Measurements from ENCODE around the gene SLC25A1. TPM values are rescaled to one million over a fixed set of nuclear protein-coding genes. Genes with fewer than 3 reads are reported as not detected.

The SLC25A1 gene
- total RNA-seq, 1 donor from 2014 or later = 97.9 TPM

DNA sequence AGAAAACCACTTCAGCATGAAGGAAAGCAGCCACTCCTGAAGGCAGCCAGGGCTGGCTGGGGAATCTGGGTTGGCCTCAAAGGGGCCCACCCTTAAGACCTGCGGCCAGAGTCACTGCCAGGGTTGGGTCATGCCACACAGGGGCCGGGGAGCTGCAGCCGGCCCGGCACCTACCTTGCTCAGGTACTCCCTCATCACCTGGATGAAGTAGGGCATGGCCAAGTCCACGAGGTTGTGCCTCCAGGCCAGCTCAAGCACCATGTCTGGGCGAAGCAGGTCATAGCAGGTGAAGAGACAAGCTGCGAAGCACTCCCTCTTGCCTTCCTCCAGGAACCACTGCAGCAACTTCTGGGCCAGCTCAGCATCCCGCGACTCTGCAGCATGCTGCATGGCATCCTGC lies 4.7 kb upstream of the SLC25A1 start:
- FAIRE-seq (no peak), DNase-seq (ENCODE audit: low read depth) (no peak)
- no peaks in the 10 kb centered on the region for H3K27me3 ChIP-seq (ENCODE audit: insufficient read depth, low read length)
- H3K9ac ChIP-seq (ENCODE audit: low read length) = no peak overlapping the region
- TF ChIP-seq, protein P1, sequence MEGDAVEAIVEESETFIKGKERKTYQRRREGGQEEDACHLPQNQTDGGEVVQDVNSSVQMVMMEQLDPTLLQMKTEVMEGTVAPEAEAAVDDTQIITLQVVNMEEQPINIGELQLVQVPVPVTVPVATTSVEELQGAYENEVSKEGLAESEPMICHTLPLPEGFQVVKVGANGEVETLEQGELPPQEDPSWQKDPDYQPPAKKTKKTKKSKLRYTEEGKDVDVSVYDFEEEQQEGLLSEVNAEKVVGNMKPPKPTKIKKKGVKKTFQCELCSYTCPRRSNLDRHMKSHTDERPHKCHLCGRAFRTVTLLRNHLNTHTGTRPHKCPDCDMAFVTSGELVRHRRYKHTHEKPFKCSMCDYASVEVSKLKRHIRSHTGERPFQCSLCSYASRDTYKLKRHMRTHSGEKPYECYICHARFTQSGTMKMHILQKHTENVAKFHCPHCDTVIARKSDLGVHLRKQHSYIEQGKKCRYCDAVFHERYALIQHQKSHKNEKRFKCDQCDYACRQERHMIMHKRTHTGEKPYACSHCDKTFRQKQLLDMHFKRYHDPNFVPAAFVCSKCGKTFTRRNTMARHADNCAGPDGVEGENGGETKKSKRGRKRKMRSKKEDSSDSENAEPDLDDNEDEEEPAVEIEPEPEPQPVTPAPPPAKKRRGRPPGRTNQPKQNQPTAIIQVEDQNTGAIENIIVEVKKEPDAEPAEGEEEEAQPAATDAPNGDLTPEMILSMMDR (IDR thresholded peaks at IDR 0.05; ENCODE audit: insufficient read depth, low read depth, low read length) = no peak
- TF ChIP-seq EZH2 (IDR thresholded peaks at IDR 0.05; ENCODE audit: insufficient read depth, low read length) = no peak
- H3K36me3 ChIP-seq (ENCODE audit: insufficient read depth, low read length) = no peaks in the 10 kb centered on the region
- H3K27ac ChIP-seq (ENCODE audit: low read depth, low read length) = no peak overlapping the region
- Mint-ChIP-seq H3K27me3 (ENCODE audit: low read depth, unreplicated experiment) (no peaks in the 10 kb centered on the region), H3K36me3 (ENCODE audit: low read depth, unreplicated experiment) (peaks cover 25% of the 10 kb centered on the region), H3K4me3 (ENCODE audit: unreplicated experiment) (no peak overlapping the region), H3K9me3 (ENCODE audit: unreplicated experiment) (no peaks in the 10 kb centered on the region), H3K27ac (ENCODE audit: unreplicated experiment) (no peak overlapping the region), H3K4me1 (ENCODE audit: low read depth, unreplicated experiment) (peaks cover 10% of the 10 kb centered on the region)
- no peaks in the 10 kb centered on the region for H4K20me1 ChIP-seq (ENCODE audit: insufficient read depth, low read length)
- H3K79me2 ChIP-seq (ENCODE audit: insufficient read depth, low read length) = peaks cover under 1% of the 10 kb centered on the region
- H3K4me2 ChIP-seq (ENCODE audit: low read length) = no peak overlapping the region
- H3K9me3 ChIP-seq (ENCODE audit: insufficient read depth, low read depth, low read length) = no peaks in the 10 kb centered on the region
- H2AFZ ChIP-seq (ENCODE audit: low read depth, low read length) = no peak overlapping the region
- H3K4me1 ChIP-seq (ENCODE audit: insufficient read depth, low read length) = peaks cover 11% of the 10 kb centered on the region
- H3K4me3 ChIP-seq (ENCODE audit: insufficient read depth, low read depth, low read length) = no peak overlapping the region

DNA sequence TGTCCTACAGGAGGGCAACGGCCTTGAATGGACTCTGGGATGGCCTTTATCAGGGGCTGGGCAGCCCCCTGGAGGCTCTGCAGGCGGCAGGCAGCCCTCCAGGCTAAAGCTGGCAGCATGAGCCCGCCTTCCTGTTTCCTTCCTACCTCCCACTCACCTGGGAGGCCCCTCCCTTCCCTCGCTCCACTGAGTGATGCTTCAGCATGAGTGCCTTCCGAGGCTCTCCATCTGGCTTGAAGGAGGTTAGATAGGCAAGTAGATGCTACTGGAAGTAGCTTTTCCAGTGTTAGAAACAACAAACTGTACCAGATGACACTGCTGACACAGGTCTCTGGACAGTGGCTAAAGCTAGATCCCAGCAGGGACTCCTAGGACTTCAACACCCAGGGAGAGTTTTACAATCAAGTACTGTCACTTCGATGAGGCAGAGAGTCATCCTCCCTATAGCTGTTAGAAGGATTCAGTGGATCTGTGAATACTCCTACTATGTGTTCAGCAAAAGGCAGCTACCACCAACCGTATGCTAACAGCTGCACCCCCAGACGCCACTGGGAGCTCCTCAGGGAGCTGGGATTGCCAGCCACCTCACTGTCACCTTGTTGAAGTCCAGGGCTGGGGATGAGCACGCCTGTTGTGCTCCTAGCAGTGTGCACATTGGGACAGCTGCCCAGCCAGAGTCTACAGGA lies 4.1 kb upstream of the SLC25A1 start:
- Histone ChIP-seq H3K9ac (ENCODE audit: low read length) (no peak overlapping the region), H2AFZ (ENCODE audit: low read depth, low read length) (no peak overlapping the region), H4K20me1 (ENCODE audit: insufficient read depth, low read length) (peaks cover under 1% of the 10 kb centered on the region), H3K9me3 (ENCODE audit: insufficient read depth, low read depth, low read length) (no peaks in the 10 kb centered on the region), H3K27me3 (ENCODE audit: insufficient read depth, low read length) (no peaks in the 10 kb centered on the region), H3K4me2 (ENCODE audit: low read length) (no peak overlapping the region), H3K4me3 (ENCODE audit: insufficient read depth, low read depth, low read length) (no peak overlapping the region), H3K4me1 (ENCODE audit: insufficient read depth, low read length) (peaks cover 11% of the 10 kb centered on the region), H3K27ac (ENCODE audit: low read depth, low read length) (no peak overlapping the region), H3K79me2 (ENCODE audit: insufficient read depth, low read length) (peaks cover 6% of the 10 kb centered on the region), H3K36me3 (ENCODE audit: insufficient read depth, low read length) (no peaks in the 10 kb centered on the region)
- Mint-ChIP-seq H3K4me1 (ENCODE audit: low read depth, unreplicated experiment) (peaks cover 10% of the 10 kb centered on the region), H3K27me3 (ENCODE audit: low read depth, unreplicated experiment) (no peaks in the 10 kb centered on the region), H3K4me3 (ENCODE audit: unreplicated experiment) (no peak overlapping the region), H3K36me3 (ENCODE audit: low read depth, unreplicated experiment) (peaks cover 21% of the 10 kb centered on the region), H3K9me3 (ENCODE audit: unreplicated experiment) (no peaks in the 10 kb centered on the region), H3K27ac (ENCODE audit: unreplicated experiment) (no peak overlapping the region)
- TF ChIP-seq, protein P1 (IDR thresholded peaks at IDR 0.05; ENCODE audit: insufficient read depth, low read depth, low read length) = no peak
- TF ChIP-seq EZH2 (IDR thresholded peaks at IDR 0.05; ENCODE audit: insufficient read depth, low read length) = no peak
- no peak for DNase-seq (ENCODE audit: low read depth)
- FAIRE-seq = no peak

DNA sequence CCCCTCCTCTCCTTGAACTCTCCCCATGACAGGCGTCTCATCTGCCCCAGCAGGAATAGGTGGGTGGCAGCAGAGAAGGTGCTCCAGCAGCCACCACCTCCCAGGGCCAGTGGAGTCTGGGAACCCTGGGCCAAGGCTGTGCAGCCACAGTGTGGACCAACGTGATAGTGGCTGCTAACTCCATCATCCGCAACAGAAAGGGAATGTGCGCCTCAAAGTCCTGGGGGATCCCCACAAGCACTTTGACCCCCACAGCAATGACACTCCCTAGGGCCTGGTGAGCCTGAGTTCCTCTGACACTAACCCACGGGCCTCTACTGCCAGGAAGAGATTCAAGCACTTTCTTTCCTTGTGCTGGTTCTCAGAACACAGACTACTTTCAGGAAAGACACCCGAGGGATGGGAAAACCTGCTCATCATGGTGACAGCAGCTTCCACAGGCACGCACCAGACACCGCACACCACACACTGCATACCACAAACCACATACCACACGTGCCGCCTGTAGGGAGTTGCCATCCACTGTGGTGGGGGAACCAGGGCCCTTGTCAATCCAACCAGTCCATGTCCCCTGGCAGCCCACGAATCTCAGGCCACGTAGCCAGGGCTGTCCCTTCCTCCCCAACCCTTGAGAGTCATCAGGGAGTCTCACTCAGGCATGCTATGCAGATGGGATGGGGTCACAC lies 3.4 kb upstream of the SLC25A1 start:
- peaks cover 18% of the 10 kb centered on the region for H3K4me1 ChIP-seq (ENCODE audit: insufficient read depth, low read length)
- peaks cover 17% of the 10 kb centered on the region for H3K36me3 Mint-ChIP-seq (ENCODE audit: low read depth, unreplicated experiment)
- no peaks in the 10 kb centered on the region for H3K9me3 Mint-ChIP-seq (ENCODE audit: unreplicated experiment)
- H3K36me3 ChIP-seq (ENCODE audit: insufficient read depth, low read length) = no peaks in the 10 kb centered on the region
- peak overlapping the region; percentile 81 for H3K27ac Mint-ChIP-seq (ENCODE audit: unreplicated experiment)
- DNase-seq (ENCODE audit: low read depth) = no peak
- no peaks in the 10 kb centered on the region for H3K27me3 ChIP-seq (ENCODE audit: insufficient read depth, low read length)
- H3K27me3 Mint-ChIP-seq (ENCODE audit: low read depth, unreplicated experiment) = no peaks in the 10 kb centered on the region
- H3K4me3 Mint-ChIP-seq (ENCODE audit: unreplicated experiment) = peak overlapping the region; percentile 37
- H3K4me3 ChIP-seq (ENCODE audit: insufficient read depth, low read depth, low read length) = no peak overlapping the region
- H3K4me1 Mint-ChIP-seq (ENCODE audit: low read depth, unreplicated experiment) = peaks cover 12% of the 10 kb centered on the region
- H3K4me2 ChIP-seq (ENCODE audit: low read length) = no peak overlapping the region
- H3K79me2 ChIP-seq (ENCODE audit: insufficient read depth, low read length) = peaks cover 13% of the 10 kb centered on the region
- H2AFZ ChIP-seq (ENCODE audit: low read depth, low read length) = no peak overlapping the region
- no peak overlapping the region for H3K27ac ChIP-seq (ENCODE audit: low read depth, low read length)
- no peak overlapping the region for H3K9ac ChIP-seq (ENCODE audit: low read length)
- TF ChIP-seq EZH2 (IDR thresholded peaks at IDR 0.05; ENCODE audit: insufficient read depth, low read length) = no peak
- no peaks in the 10 kb centered on the region for H3K9me3 ChIP-seq (ENCODE audit: insufficient read depth, low read depth, low read length)
- peaks cover 7% of the 10 kb centered on the region for H4K20me1 ChIP-seq (ENCODE audit: insufficient read depth, low read length)
- FAIRE-seq = no peak
